NB4 (cell line): ENCODE measurements around the gene FSTL4.

Experiments
- MYC ChIP-seq: IDR thresholded peaks from 2 replicates; pipeline ENCODE4 v1.6.1; 2011; ENCODE audit warnings: low read depth, low read length
- POLR2A ChIP-seq: IDR thresholded peaks from 2 replicates; pipeline ENCODE4 v1.6.1; 2011; ENCODE audit warnings: mild to moderate bottlenecking; ENCODE audit not compliant: insufficient read length; ENCODE audit errors: extremely low read depth
- TF ChIP-seq, protein P1 (sequence below): IDR thresholded peaks from one replicate; pipeline ENCODE4 v1.5.1; 2012; ENCODE audit warnings: low read depth, low read length
- TF ChIP-seq, protein P2 (sequence below): IDR thresholded peaks from 2 replicates; pipeline ENCODE4 v1.6.1; 2011; ENCODE audit warnings: low read depth, low read length

DNA sequence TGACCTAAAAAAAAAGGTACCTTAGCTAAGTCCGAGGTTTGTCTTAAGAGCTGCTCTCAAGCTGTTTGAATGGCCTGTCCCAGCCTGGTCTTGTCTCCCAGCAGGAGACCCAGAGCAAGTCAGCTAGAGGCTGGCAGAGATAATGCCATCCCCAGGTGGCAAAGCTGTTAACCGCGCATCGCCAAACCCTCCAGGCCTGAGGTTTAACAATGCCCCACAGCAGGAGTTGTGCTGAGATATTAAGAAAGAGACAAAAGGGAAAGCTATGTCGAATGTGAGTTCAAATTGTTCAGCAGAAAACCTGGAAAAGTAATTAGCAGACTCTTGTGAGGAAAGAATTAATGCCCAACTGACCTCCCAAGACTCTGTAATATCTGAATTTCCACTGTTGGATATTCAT lies 187.1 kb downstream of the FSTL4 start:
- no peak for TF ChIP-seq POLR2A
- TF ChIP-seq, protein P1, sequence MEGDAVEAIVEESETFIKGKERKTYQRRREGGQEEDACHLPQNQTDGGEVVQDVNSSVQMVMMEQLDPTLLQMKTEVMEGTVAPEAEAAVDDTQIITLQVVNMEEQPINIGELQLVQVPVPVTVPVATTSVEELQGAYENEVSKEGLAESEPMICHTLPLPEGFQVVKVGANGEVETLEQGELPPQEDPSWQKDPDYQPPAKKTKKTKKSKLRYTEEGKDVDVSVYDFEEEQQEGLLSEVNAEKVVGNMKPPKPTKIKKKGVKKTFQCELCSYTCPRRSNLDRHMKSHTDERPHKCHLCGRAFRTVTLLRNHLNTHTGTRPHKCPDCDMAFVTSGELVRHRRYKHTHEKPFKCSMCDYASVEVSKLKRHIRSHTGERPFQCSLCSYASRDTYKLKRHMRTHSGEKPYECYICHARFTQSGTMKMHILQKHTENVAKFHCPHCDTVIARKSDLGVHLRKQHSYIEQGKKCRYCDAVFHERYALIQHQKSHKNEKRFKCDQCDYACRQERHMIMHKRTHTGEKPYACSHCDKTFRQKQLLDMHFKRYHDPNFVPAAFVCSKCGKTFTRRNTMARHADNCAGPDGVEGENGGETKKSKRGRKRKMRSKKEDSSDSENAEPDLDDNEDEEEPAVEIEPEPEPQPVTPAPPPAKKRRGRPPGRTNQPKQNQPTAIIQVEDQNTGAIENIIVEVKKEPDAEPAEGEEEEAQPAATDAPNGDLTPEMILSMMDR = no peak
- TF ChIP-seq, protein P2, sequence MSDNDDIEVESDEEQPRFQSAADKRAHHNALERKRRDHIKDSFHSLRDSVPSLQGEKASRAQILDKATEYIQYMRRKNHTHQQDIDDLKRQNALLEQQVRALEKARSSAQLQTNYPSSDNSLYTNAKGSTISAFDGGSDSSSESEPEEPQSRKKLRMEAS = no peak
- no peak for TF ChIP-seq MYC
